GM21576 (cell line): ENCODE results near the gene ZNF723.
"Not testable (repeated sequence)": the region's sequence is repeated elsewhere in the genome, so short reads cannot be mapped to it uniquely, and the experiment has no call there.

ENCODE experiments used
- ATAC-seq: cut with Tn5 transposase; IDR thresholded peaks from one replicate; pipeline ENCODE4 v1.9.1; 2021; ENCODE audit warnings: mild to moderate bottlenecking, moderate library complexity; ENCODE audit not compliant: unreplicated experiment

The ZNF723 gene

DNA sequence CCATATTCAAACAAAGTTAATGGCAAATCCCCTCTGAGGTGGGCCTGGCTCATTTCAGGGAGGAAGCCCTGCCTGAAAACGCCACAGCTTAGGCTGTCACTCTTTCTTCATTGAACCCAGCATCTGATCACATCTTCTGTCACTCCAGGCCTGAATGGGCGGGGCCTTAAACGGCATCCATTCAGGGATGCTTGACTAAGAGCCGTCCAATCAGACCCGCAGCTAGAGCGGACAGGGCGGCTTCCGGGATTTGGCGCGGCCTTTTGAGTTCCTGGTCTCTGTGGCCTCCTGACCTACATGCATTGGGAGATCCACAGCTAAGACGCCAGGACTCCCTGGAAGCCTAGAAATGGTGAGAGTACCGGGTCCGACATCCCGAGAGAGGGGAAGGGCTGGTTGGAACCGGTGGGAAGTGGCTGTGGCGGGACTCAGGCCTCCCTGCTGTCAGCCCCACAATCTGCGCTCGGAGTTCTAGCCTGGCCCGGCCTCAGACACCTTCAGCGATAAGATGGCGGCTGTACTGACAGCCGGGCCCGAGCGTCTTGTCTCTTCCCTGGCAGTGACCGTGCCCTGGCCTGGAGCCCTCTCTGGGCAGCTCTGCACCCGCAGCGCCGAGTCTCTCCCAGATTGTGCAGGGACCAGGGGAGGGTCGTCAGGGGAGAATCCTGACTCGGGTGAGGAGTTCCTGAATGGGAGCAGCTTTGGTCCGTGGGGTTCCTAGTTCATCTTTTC, at the start of gene ZNF723:
TSS of gene ZNF723 (plus strand) at position 261 of the 732 bp plus-strand sequence. CDS start at position 350, 89 bp downstream.
- ATAC-seq, result no peak

DNA sequence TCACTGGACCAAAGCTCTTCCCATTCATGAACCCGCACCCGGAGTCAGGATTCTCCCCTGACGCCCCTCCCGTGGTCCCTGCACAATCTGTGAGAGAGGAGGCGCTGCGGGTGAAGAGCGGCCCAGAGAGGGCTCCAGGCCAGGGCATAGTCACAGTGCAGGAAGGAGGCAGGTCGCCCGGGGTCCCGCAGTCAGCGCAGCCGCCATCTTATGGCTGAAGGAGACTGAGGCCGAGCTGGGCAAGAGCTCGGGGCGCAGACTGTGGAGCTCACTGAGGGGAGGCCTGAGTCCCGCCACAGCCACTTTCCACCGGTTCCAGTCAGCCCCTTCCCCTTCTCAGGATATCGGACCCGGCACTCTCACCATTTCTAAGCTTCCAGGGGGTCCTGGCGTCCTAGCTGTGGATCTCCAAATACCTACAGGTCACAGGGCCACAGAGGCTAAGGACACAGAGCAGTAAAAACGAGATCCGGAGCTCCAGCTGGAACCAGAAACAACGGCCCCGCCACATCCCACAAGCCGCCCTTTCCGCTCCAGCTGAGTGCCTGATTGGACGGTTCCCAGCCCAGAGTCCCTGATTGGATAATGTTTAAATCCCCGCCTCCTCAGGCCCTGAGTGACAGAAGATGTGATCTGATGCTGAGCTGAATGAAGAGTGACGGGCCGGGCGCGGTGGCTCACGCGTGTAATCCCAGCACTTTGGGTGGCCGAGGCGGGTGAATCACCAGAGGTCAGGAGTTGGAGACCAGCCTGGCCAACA, 48.3 kb upstream of the ZNF723 start, which contains the start of gene ZNF99:
TSS of gene ZNF99 (minus strand) at position 501 of the 760 bp plus-strand sequence. CDS start at position 366, 135 bp downstream.
- ATAC-seq, result no peak

DNA sequence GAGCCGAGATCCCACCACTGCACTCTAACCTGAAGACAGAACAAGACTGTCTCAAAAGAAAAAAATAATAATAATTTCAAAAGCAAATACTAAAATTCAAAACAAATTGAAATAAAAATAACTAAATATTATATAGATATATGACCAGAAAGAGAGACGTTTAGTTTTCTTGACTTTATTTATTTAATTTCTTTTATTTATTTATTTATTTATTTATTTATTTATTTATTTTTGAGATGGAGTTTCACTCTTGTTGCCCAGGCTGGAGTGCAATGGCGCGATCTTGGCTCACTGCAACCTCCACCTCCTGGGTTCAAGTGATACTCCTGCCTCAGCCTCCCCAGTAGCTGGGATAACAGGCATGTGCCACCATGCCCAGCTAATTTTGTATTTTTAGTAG, 39.2 kb upstream of the ZNF723 start:
- not testable (repeated sequence) for ATAC-seq

DNA sequence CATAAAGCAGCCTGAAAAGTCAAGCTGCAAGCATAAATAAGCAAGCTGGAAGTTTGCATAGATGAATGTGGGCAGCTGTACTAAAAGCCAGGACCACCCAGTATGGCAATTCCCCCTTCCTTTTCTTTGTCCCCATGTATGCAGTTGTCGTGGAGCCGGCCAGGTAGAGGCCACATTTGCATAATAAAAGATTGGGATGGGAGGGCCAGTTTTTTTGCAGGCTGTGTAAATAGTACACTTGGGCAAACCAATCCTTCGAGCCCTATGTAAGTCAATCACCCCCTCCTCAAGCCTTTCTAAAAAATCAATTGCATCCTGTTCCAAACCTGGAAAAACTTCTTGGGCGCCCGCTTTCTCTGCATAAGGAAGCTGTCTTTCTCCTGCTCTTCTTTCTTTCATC, 35.1 kb upstream of the ZNF723 start:
- no peak for ATAC-seq

DNA sequence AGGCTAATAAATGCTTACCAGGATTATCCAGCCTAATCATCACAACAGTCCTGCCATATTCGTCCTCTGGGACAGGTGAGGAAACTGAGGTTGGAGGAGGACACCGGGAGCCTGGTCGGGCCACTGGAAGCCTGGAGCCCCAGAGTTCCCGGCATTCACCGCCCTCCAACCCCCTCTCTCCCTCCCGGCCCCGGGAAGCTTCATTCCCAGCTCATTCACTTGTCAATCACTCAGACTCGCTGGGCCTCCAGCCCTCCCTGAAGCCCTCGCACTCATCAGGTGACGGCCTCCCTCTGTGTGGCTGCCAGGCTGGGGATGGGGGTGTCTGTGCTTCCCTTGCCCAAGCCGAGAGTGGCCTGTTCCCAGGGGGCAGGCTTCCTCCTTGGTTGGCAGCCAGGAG, 25.7 kb upstream of the ZNF723 start:
- no peak for ATAC-seq

- no peak for ATAC-seq
Observed at GRCh38 chr19:22807061-22807835, 24.8 kb upstream of the ZNF723 start.

DNA sequence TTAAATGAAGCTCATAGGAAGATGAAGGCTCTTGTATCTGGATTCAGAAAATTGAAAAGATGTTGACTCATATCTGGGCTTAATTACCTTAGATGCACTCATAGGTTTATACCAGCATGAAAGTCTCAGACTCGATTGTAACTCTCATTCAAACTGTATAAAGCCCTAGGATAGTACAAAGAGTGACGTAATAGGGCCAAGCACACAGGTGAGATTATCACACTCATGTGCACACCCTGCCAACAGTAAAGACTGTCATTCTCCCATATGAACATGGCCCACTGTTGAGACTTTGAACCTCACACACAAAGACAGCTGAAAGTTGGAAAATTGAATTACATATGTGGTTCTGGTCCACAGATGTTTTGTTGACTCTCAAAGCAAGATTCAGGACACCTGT, 18.0 kb upstream of the ZNF723 start:
- ATAC-seq, result no peak

DNA sequence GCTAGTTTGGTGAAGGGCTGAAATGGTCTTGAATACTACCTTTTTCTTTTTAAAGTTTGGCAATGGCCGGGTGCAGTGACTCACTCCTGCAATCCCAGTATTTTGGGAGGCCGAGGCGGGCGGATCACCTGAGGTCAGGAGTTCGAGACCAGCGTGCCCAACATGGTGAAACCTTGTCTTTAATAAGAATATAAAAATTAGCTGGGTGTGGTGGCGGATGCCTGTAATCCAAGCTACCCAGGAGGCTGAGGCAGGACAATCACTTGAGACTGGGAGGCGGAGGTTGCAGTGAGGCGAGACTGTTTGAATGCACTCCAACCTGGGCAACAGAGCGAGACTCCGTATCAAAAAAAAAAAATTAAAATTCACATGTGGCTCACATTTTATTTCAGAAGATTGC, 880 bp upstream of the ZNF723 start:
- ATAC-seq, result no peak

DNA sequence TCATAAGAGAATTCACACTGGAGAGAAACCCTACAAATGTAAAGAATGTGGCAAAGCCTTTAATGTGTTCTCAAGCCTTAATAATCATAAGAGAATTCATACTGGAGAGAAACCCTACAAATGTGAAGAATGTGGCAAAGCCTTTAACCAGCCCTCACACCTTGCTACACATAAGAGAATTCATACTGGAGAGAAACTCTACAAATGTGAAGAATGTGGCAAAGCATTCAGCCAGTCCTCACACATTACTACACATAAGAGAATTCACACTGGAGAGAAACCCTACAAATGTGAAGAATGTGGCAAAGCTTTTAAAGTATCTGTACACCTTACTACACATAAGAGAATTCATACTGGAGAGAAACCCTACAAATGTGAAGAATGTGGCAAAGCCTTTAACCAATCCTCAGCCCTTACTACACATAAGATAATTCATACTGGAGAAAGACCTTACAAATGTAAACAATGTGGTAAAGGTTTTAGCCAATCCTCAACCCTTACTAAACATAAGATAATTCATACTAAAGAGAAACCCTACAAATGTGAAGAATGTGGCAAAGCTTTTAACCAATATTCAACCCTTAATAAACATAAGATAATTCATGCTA, 25.7 kb downstream of the ZNF723 start:
- ATAC-seq, result not testable (repeated sequence)

GRCh38 chr19:22882797-22883196, 50.7 kb downstream of the ZNF723 start:
- no peak for ATAC-seq

DNA sequence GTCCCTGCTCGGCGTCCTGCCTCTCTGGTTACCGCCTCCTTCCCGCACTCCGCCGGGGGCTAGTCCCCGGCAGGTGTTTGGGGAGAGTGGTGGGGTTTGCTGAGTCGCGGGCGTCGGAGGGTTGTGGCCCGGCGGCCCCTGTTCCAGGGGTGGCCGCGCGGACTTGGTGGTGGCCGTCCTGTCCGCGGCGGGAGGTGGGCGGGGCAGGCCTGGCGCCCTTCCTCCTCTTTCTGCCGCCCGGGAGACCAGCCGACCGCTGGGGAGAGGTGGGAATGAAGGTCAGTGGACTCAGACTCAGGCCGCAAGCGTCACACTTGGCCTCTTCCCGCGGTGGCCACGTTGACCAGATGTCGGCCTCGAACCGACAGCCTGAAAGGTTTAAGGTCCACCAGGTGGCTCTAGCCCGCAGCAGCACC, 61.8 kb downstream of the ZNF723 start:
- no peak for ATAC-seq

GRCh38 chr19:22901431-22902130, 69.5 kb downstream of the ZNF723 start:
- no peak for ATAC-seq
